ENCODE measurements around the gene APOBEC3H.
"Not testable (repeated sequence)": the region's sequence is repeated elsewhere in the genome, so short reads cannot be mapped to it uniquely, and the experiment has no call there.

Gene APOBEC3H

GRCh38 chr22:39097098-39098020, at the start of gene APOBEC3H:
TSS of gene APOBEC3H (plus strand) at chr22:39097244. CDS start at chr22:39100279, 3,035 bp downstream.
- DNase-seq: peak; percentile 58

DNA sequence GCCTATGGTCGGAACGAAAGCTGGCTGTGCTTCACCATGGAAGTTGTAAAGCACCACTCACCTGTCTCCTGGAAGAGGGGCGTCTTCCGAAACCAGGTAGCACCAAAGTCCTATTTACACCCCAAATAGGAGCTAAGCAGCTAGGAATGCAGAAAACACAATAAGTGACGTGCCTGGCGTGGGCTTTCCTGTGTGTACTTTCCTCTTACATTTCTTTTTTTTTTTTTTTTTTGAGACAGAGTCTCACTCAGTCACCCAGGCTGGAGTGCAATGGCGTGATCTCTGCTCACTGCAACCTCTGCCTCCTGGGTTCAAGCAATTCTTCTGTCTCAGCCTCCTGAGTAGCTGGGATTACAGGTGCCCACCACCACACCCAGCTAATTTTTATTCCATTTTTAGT, 47.6 kb upstream of the APOBEC3H start:
- not testable (repeated sequence) for DNase-seq

- DNase-seq: not testable (repeated sequence)
These were observed 45.1 kb upstream of the APOBEC3H start for GRCh38 chr22:39051844-39052495.

DNA sequence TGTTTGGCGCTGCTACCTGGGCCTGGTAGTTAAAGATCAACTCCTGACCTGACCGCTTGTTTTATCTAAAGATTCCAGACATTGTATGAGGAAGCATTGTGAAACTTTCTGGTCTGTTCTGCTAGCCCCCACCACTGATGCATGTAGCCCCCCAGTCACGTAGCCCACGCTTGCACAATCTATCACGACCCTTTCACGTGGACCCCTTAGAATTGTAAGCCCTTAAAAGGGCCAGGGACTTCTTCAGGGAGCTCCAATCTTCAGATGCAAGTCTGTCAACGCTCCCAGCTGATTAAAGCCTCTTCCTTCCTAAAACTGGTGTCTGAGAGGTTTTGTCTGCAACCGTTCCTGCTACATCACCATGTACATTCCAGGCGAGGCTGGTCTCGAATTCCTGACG, 41.4 kb upstream of the APOBEC3H start:
- DNase-seq: no peak

- not testable (repeated sequence) for DNase-seq
These were observed 35.8 kb upstream of the APOBEC3H start for GRCh38 chr22:39061290-39061689.

DNA sequence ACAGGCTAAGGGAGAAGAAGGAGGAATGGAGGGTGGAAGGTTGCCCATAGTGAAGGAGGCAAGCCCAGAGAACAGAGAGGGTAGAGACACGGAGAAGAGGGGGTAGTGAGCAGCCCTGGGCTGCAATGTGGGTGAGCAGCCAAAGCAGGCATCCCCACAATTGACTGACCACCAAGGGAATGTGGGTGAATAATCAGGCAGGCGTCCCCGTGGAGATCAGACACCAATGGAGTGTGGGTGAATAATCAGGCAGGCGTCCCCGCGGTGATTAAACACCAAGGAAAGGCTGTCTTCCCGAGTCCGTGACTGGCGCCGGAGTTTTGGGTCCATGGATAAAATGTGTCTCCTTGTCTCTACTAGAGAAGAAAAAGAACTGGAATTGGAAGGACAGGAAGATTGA, 35.1 kb upstream of the APOBEC3H start:
- not testable (repeated sequence) for DNase-seq

- DNase-seq: not testable (repeated sequence)
These were observed 33.1 kb upstream of the APOBEC3H start for GRCh38 chr22:39063904-39064303.

- DNase-seq: not testable (repeated sequence)
These were observed 30.4 kb upstream of the APOBEC3H start for GRCh38 chr22:39066442-39067276.

DNA sequence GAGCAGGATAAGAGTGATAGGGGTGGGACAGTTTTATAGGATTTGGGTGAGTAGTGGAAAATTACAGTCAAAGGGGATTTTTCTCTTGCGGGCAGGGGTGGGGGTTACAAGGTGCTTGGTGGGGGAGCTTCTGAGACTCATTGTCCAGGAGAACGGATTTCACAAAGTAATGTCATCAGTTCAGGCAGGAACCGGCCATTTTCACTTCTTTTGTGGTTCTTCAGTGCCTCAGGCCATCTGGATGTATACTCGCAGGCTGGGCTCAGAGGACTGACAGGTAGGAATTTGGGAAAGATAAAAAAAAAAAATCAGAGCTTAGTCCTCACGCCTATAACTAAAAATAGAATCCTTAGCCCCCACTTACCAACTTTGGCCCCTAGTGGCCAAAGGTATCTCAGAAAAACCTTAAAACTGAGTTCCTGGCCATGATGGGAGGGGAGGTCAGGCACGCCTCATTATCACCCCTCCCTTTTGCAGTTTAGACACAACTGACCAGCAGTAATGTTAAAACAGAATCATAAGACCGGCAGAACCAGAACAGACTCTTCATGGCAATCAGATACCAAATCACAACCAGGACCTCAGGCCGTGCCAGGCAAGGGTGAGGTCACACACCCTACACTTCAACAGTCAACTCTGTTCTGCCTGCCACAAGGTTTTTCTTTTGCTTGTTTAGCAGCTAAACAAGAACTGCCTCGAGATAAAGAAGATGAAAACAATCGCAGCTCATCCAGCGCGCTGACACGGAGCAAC, 28.8 kb upstream of the APOBEC3H start:
- no peak for DNase-seq

DNA sequence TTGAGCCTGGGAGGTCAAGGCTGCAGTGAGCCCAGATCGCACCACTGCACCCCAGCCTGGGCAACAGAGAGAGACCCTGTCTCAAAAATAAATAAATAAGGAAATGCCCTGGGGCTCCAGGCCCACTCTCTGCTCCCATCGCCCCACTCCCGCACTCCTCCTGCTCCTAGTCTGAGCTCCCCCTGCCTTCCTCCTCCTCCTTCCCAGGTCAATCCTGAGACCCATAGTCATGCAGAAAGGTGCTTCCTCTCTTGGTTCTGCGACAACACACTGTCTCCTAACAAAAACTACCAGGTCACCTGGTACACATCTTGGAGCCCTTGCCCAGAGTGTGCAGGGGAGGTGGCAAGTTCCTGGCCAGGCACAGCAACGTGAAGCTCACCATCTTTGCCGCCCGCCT, 26.9 kb upstream of the APOBEC3H start:
- DNase-seq: no peak

DNA sequence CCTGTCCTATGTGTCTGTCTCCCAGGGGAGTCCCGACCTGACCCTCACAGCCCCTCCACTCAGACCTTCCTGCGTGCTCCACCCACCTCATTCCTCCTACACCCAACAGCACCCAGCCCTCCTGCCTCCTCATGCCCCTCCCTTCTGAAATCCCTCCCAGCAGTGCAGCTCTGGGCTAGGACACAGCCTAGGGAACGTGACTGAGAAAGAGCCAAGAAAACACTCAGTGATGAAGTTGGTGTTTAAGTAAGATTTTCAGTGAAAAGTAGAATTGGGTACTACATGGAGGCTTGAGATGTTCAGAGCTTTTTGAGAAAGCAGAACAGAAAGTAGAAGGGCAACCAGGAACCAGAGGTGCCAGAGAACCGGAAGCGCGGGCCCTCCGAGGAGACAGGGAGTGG, 24.5 kb upstream of the APOBEC3H start:
- DNase-seq: not testable (repeated sequence)

GRCh38 chr22:39073981-39074380, 23.1 kb upstream of the APOBEC3H start:
- DNase-seq: no peak

GRCh38 chr22:39076155-39077025, 20.7 kb upstream of the APOBEC3H start:
- DNase-seq: not testable (repeated sequence)

DNA sequence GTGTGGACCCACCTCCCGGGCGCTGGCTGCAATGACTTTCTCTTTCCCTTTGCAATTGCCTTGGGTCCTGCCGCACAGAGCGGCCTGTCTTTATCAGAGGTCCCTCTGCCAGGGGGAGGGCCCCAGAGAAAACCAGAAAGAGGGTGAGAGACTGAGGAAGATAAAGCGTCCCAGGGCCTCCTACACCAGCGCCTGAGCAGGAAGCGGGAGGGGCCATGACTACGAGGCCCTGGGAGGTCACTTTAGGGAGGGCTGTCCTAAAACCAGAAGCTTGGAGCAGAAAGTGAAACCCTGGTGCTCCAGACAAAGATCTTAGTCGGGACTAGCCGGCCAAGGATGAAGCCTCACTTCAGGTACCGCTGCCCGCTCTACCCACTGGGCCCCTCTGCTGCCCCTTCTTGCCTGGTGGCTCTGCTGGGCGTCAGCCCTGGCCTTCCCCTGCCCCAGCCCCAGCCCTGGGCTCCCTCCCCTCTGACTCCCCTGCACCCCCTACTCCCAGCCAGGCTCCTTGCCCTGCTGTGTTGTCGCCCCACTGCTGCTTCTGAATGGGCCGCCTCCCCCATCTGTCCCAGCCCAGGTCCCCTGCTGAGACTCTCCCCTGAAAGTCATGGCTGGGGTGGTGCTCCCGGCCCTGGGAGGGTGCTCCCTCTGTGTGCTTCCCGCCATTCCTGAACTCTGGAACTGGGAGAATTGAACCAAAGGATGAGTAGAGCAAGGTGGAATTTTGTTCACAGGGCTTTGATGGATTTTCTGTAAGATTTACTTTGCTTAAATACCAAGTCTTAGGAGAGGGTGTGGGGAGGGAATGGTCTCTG, 19.8 kb upstream of the APOBEC3H start, which contains the start of gene APOBEC3G:
Gene APOBEC3G (plus strand): TSS at position 250 of the 815 bp plus-strand sequence. CDS start 87 bp downstream, at position 337.
- peak; percentile 82 for DNase-seq

- not testable (repeated sequence) for DNase-seq
These were observed 19.1 kb upstream of the APOBEC3H start for GRCh38 chr22:39077912-39078311.

DNA sequence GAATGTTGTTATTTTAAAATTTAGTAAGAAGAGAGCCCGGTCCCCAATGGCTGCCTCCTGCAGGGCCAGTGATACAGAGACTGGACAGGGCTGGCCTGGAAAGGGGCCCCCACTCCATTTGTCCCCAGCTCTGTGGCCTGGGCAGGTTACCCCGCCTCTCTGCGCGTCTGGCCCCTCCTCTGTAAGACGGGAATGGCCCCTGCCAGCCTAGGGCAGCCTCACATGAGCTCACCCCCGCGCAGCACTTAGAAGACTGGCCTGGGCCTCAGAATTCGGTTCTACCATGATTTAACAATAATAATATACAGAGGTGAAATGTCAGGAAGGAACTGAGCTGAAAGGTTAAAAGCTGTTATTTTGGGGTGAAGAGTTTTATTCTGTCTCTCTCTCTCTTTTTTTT, 18.7 kb upstream of the APOBEC3H start:
- peak; percentile 56 for DNase-seq

GRCh38 chr22:39079054-39079637, 17.9 kb upstream of the APOBEC3H start:
- DNase-seq: not testable (repeated sequence)

- peak; percentile 72 for DNase-seq
These were observed 16.8 kb upstream of the APOBEC3H start for GRCh38 chr22:39080052-39080762.

GRCh38 chr22:39081016-39081415, 16.0 kb upstream of the APOBEC3H start:
- DNase-seq: no peak
